Type B pancreatic cell (in vitro differentiated cells): ENCODE measurements around the gene UBE2Q2. TPM values are rescaled to one million over a fixed set of nuclear protein-coding genes. Genes with fewer than 3 reads are reported as not detected.
A peak's percentile ranks its signal among the peaks of the same experiment; 100 is the strongest.

Experiments
- DNase-seq: peaks from one replicate; pipeline ENCODE4 v3.0.0; 2021; ENCODE audit warnings: mixed read lengths; ENCODE audit not compliant: unreplicated experiment; ENCODE audit errors: extremely low spot score
- H3K27ac Mint-ChIP-seq: 2 replicates; pipeline ENCODE4 v1.8.0; 2021; ENCODE audit warnings: mild to moderate bottlenecking, mixed read lengths
- H3K27me3 Mint-ChIP-seq: 2 replicates; pipeline ENCODE4 v1.8.0; 2021; ENCODE audit warnings: mixed read lengths
- H3K36me3 Mint-ChIP-seq: 2 replicates; pipeline ENCODE4 v1.8.0; 2021; ENCODE audit warnings: mixed read lengths
- H3K4me1 Mint-ChIP-seq: one replicate; pipeline ENCODE4 v1.8.0; 2021; ENCODE audit warnings: mixed read lengths; ENCODE audit not compliant: unreplicated experiment
- H3K4me3 Mint-ChIP-seq: 2 replicates; pipeline ENCODE4 v1.8.0; 2021; ENCODE audit warnings: mild to moderate bottlenecking, mixed read lengths
- H3K9me3 Mint-ChIP-seq: 2 replicates; pipeline ENCODE4 v1.8.0; 2021; ENCODE audit warnings: mixed read lengths
- total RNA-seq: library from RNA; stranded (reverse); gene quantifications from 2 replicates; pipeline ENCODE4 v1.2.1, GENCODE V29; 2021; ENCODE audit warnings: low replicate concordance
- TF ChIP-seq, protein P1 (sequence below): fragments of 200-600 bp; sonication (generic); conservative IDR thresholded peaks from 2 replicates; pipeline ENCODE4 v1.5.0; 2021; ENCODE audit warnings: antibody characterized with exemption, mild to moderate bottlenecking

The UBE2Q2 gene
- total RNA-seq, 1 donor from 2014 or later: 31.3 TPM

DNA sequence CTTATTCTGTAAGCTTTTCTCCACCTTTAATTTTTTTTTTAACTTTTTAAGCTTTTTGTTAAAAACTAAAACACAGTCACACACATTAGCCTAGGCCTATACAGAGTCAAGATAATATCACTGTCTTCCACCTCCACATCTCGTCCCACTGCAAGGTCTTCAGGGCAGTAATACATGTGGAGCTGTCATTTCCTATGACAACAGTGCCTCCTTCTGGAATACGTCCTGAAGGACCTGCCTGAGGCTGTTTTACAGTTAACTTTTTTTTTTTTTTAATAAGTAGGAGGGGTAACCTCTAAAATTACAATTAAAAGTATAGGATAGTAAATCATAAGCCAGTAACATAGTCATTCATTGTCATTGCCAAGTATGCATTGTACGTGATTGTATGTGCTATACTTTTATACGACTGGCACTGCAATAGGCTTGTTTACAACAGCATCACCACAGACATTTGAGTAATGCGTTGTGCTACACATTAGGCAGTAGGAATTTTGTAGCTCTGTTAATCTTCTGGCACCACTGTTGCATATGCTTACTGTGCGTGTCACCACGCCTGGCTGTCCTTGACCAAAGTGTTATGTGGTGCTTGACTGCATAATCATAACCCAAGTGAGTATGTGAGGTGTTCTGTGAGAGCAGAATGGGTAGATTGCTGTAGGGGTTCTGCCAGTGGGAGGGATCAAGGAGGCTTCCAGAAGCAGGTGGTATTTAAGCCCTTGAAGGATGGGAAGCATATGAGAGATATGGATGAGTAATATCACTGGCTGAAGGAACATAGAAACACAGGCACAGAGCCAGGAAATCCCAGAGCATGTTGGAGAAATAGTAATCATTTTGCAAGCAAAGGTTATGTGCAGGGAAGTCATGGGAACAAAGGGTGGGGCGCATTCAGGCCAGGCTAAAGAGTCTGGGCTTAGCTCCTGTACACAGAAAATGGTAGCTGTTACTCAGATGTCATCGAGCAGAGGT, 78.8 kb downstream of the UBE2Q2 start:
- H3K27me3 Mint-ChIP-seq: no peaks in the 10 kb centered on the region
- peaks cover 7% of the 10 kb centered on the region for H3K4me1 Mint-ChIP-seq
- peak overlapping the region; percentile 1 for H3K27ac Mint-ChIP-seq
- H3K4me3 Mint-ChIP-seq: no peak overlapping the region
- H3K36me3 Mint-ChIP-seq: peaks cover 35% of the 10 kb centered on the region
- no peak for DNase-seq
- no peaks in the 10 kb centered on the region for H3K9me3 Mint-ChIP-seq
- TF ChIP-seq, protein P1, sequence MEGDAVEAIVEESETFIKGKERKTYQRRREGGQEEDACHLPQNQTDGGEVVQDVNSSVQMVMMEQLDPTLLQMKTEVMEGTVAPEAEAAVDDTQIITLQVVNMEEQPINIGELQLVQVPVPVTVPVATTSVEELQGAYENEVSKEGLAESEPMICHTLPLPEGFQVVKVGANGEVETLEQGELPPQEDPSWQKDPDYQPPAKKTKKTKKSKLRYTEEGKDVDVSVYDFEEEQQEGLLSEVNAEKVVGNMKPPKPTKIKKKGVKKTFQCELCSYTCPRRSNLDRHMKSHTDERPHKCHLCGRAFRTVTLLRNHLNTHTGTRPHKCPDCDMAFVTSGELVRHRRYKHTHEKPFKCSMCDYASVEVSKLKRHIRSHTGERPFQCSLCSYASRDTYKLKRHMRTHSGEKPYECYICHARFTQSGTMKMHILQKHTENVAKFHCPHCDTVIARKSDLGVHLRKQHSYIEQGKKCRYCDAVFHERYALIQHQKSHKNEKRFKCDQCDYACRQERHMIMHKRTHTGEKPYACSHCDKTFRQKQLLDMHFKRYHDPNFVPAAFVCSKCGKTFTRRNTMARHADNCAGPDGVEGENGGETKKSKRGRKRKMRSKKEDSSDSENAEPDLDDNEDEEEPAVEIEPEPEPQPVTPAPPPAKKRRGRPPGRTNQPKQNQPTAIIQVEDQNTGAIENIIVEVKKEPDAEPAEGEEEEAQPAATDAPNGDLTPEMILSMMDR: peak; percentile 59

DNA sequence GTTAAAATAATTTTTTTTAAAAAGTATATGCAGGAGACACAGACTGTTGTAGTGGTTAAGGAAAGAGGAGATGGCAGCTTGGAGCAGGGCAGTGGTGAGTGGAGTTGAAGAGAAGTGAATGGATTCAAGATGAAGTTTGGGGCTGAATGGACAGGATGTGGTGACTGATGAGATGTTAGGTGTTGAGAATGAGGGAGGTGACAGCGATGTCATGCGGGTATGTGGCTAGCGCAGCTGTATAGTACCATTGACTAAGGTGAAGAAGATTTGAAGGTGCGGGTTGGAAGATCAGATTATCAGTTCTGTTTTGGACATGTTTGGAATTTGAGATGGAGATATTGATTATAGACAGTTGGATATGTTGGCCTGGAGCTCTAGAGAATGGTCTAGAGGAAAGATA, 80.5 kb downstream of the UBE2Q2 start:
- Mint-ChIP-seq H3K4me1 (peaks cover 12% of the 10 kb centered on the region), H3K36me3 (peaks cover 25% of the 10 kb centered on the region), H3K27me3 (no peaks in the 10 kb centered on the region), H3K4me3 (no peak overlapping the region), H3K27ac (no peak overlapping the region), H3K9me3 (no peaks in the 10 kb centered on the region)
- TF ChIP-seq, protein P1: no peak
- DNase-seq: no peak

DNA sequence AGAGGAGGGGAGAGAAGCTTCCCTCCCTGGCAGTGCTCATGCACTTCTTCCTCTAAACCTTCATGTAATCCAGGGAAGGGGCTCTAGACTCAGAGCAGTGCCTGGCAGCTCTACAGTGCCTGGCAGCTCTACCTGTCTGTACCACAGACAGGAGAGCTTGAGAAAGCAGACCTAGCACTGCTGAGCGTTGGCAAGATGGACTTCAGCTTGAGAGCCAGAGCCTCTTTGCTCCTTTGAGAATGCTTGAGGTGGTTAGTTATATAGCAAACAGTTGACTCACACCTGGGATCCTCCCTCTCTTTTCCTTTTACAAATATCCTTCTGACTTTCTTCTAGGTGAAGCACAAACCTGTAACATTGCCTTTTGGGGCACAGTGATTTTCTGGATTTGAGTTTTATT, 81.3 kb downstream of the UBE2Q2 start:
- H3K4me1 Mint-ChIP-seq: peaks cover 12% of the 10 kb centered on the region
- no peak overlapping the region for H3K4me3 Mint-ChIP-seq
- H3K9me3 Mint-ChIP-seq: no peaks in the 10 kb centered on the region
- no peak overlapping the region for H3K27ac Mint-ChIP-seq
- peaks cover 22% of the 10 kb centered on the region for H3K36me3 Mint-ChIP-seq
- TF ChIP-seq, protein P1: no peak
- no peak for DNase-seq
- H3K27me3 Mint-ChIP-seq: no peaks in the 10 kb centered on the region

DNA sequence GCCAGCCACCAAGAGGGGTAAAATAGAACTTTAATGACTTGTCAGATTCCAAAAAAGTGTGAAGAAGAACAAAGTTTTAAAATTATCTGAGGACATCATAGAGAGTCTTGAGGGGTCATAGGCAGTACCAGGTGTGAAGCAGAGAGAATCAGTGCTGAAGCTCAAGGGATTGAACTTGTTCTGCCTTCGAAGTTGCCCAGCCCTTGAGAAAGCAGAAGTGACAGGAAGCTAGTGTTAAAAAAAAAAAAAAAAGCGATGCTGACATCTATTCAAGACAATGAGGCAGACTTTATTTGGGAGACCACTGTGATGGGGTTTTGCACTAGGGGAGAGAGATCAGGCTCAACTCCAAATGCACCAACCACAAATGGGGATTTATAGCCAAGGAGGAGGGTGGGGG, 82.2 kb downstream of the UBE2Q2 start:
- Mint-ChIP-seq H3K9me3 (no peaks in the 10 kb centered on the region), H3K36me3 (peaks cover 21% of the 10 kb centered on the region), H3K27ac (no peak overlapping the region), H3K27me3 (no peaks in the 10 kb centered on the region), H3K4me1 (peaks cover 15% of the 10 kb centered on the region), H3K4me3 (no peak overlapping the region)
- TF ChIP-seq, protein P1: no peak
- no peak for DNase-seq

DNA sequence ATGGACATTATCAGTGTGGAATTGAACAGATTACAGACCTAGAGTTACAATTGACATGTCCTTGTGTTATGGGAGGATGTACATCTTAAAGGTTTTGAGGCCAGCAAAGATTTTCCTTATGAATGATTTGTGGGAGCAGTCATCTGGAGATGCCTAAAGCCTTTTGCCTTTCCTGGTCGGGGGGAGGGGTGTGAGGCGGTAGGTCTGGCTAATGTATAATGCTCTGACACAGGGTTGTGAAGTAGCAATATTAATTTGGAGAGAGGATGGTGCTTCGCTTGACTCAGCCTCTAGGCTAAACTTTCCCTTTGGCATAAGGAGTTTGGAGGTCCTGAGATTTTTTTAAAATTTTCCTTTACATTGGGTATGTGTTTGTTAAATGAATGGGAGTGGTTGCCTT, 83.7 kb downstream of the UBE2Q2 start:
- Mint-ChIP-seq H3K27me3 (no peaks in the 10 kb centered on the region), H3K4me1 (peaks cover 15% of the 10 kb centered on the region), H3K9me3 (no peaks in the 10 kb centered on the region), H3K4me3 (no peak overlapping the region), H3K36me3 (peaks cover 27% of the 10 kb centered on the region), H3K27ac (no peak overlapping the region)
- TF ChIP-seq, protein P1: no peak
- DNase-seq: no peak
